ENCODE results near the gene ADK.

ADK gene

DNA sequence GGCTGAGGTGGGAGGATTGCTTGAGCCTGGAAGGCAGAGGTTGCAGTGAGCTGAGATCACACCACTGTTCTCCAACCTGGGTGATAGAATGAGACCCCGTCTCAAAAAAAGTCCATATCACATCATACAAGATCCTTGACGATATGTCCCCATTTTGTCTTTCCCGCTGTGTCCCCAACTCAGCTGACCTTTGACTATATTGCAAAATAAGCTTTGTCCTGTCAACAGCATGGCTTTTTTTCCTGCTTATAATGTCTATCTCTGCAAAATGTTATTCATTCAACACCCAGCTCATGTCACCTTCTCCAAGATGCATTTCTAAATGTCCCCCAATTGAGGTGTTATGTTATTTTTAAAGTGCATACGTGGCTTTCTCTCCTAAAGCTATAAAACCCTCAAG lies 539.4 kb downstream of the ADK start:
- DNase-seq = no peak

DNA sequence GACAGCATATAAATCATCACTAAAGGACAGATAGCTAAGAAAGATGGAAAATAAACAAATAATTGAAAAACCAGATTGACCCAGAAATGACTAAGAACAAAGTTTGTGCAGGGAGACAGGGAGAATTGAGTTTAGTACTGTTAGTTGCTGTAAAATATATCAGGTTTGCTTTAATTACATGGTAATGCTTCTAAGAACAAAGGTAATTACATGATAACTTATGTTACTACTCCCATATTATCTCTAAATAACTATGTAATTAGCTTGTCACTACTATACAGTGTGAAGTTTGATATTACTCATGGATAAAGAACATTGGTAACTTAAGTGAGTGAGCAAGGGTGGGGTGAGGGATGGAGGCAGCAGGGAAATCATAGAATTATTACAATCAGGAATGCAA lies 540.1 kb downstream of the ADK start:
- no peak for DNase-seq

- peak; percentile 69 for DNase-seq
Observed at GRCh38 chr10:74704629-74705357, 553.8 kb downstream of the ADK start.

DNA sequence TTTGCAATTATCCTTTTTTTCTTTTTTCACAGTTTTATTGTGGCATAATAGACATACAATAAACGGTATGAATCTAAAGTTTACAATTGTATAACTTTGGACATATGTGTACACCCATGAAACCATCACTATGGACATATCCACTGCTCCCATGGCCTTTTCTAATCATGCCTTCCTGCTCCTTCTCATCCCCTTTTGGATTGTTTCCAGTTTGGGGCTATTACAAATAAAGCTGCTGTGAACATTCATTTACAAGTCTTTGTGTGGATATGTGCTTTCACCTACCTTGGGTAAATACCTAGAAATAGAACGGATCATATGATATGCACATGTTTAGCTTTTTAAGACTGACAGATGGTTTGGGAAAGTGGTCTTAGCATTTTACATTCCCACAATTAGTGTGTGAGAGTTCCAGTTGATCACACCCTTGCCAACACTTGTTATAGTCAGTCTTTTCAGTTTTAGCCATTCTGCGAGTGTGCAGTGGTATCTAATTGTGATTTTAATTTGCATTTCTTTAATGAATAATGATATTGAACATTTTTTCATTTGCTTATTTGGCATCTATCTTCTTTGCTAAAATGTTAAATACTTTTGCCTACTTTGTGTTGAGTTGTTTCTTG lies 554.4 kb downstream of the ADK start:
- DNase-seq = no peak

GRCh38 chr10:74706966-74707365 lies 555.9 kb downstream of the ADK start:
- DNase-seq = no peak

- DNase-seq = no peak
Observed at GRCh38 chr10:74708246-74708645, 557.2 kb downstream of the ADK start.

GRCh38 chr10:74718208-74718607 lies 567.2 kb downstream of the ADK start:
- DNase-seq = no peak

GRCh38 chr10:74728225-74728624 lies 577.2 kb downstream of the ADK start:
- no peak for DNase-seq

DNA sequence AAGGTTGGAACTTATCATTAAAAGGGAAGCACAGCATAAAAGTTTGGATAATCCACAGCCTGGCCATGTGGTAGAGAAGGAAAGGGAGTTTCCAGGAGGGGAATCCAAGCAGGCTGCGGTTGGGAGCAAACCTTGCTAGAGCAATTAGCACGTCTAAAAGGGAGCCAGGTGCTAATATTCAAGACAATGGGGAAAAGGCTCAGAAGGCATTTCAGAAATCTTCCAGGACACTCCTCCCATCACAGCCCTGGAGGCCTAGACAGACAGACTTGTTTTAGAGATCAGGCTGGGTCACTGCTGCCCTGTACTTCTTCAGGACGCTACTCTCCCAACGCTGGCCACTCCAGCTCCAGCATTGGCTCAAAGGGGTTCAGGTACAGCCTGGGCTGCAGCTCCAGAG lies 579.2 kb downstream of the ADK start:
- no peak for DNase-seq

DNA sequence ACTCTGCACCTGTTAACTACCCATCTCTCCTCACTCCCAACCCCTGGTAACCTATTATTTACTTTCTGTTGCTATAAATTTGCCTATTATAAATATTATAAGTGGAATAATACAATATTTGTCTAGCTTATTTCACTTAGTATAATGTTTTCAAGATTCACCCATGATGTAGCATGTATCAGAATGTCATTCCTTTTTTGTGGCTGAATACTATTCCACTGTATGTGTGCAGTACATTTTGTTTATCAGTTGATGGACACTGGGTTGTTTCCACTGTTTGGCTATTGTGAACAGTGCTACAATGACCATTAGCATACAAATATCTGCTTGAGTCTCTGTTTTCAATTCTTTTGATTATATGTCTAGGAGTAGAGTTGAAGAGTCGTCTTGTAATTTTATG lies 582.6 kb downstream of the ADK start:
- no peak for DNase-seq

GRCh38 chr10:74736029-74736428 lies 585.0 kb downstream of the ADK start:
- DNase-seq = no peak

- DNase-seq = no peak
Observed at GRCh38 chr10:74738052-74738451, 587.0 kb downstream of the ADK start.

DNA sequence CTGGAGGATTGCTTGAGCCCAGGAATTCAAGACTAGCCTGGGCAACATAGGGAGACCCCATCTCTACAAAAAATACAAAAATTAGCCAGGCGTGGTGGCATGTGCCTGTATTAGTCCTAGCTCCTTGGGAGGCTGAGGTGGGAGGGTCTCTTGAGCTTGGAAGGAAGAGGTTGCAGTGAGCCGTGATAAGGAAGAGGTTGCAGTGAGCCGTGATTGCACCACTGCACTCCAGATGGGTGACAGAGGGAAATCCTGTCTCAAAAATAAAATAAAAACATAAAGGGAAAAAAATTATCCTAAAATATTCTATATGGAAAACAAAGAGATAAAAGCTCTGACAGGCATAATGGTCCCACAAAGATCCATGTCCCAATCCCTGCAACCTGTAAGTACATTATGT lies 587.5 kb downstream of the ADK start:
- DNase-seq = no peak

GRCh38 chr10:74738985-74739567 lies 588.1 kb downstream of the ADK start:
- no peak for DNase-seq

- DNase-seq = no peak
Observed at GRCh38 chr10:74743401-74743800, 592.4 kb downstream of the ADK start.

DNA sequence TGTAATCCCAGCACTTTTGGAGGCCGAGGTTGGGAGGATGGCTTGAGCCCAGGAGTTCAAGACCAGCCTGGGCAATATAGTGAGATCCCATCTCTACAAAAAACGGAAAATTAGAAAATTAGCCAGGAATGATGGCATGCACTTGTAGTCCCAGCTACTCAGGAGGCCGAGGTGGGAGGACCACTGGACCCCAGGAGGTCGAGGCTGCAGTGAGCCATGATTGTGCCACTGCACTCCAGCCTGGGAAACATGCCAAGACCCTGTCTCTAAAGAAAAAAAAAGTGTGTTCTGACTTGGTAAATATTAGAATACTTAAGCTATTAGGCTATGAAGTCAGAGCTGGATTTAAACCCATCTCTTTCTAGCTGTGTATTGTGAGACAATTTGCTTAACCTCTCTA lies 594.4 kb downstream of the ADK start:
- no peak for DNase-seq

GRCh38 chr10:74746813-74747212 lies 595.8 kb downstream of the ADK start:
- no peak for DNase-seq

GRCh38 chr10:74748468-74749031 lies 597.5 kb downstream of the ADK start:
- DNase-seq = no peak

- DNase-seq = no peak
Observed at GRCh38 chr10:74750848-74751274, 599.8 kb downstream of the ADK start.

- no peak for DNase-seq
Observed at GRCh38 chr10:74752371-74753040, 601.5 kb downstream of the ADK start.

- DNase-seq = peak; percentile 27
Observed at GRCh38 chr10:74753442-74754211, 602.6 kb downstream of the ADK start.

DNA sequence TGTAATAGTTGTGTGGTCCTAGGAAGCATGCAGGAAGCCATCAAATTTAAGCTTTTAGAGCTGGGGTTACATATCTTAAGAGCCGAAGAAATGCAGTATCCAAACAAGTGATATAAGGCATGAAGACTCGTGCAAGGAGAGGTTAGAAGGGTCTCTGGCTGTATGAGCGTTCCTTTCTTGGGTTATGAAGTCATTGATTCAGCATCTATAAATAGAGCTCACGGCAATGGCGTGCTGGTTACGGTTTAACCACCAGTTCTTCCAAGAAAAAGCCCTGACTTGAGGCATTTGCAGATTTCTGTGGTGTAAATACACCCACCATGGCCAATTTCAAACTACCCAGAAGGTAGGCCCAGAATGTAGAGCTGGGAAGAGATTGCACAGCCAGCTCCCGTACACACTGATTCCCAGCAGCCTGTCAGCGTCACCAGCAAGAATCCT lies 603.4 kb downstream of the ADK start:
- no peak for DNase-seq

- no peak for DNase-seq
Observed at GRCh38 chr10:74755273-74755672, 604.3 kb downstream of the ADK start.
